Ureter (tissue), 1 donor: ENCODE measurements around the gene C10orf90. TPM values are rescaled to one million over a fixed set of nuclear protein-coding genes. Genes with fewer than 3 reads are reported as not detected.
"Not testable (repeated sequence)": the region's sequence is repeated elsewhere in the genome, so short reads cannot be mapped to it uniquely, and the experiment has no call there.

Experiments
- DNase-seq: peaks from one replicate; pipeline ENCODE4 v3.0.0-alpha.2; 2020; ENCODE audit warnings: low spot score
- total RNA-seq: library from RNA; stranded (reverse); gene quantifications from one replicate; pipeline ENCODE4 v1.2.4, GENCODE V29; 2023
- donor health status: DM: yes; HTN: yes; CAD: no.

C10orf90 gene
- total RNA-seq, 1 donor from 2014 or later, result not detected

DNA sequence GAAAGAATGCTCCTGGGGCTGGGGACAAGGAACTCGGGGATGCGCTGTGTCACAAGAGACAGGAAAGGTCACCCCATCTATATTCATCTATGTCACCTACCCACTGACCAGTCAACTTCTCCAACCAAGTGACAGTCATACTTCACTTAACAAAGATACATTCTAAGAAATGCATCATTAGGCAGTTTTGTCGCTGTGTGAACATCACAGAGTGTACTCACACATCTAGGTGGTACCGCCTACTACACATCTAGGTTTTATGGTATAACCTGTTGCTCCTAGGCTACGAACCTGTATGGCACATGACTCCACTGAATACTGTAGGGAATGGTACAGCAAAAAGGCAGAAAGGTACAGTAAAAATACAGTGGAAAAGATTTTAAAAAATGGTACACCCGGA is 278.4 kb downstream of the C10orf90 start:
- DNase-seq, result no peak

GRCh38 chr10:126391192-126391885 is 279.2 kb downstream of the C10orf90 start:
- DNase-seq, result no peak

- DNase-seq, result no peak
These were observed 280.2 kb downstream of the C10orf90 start for GRCh38 chr10:126390324-126390723.

DNA sequence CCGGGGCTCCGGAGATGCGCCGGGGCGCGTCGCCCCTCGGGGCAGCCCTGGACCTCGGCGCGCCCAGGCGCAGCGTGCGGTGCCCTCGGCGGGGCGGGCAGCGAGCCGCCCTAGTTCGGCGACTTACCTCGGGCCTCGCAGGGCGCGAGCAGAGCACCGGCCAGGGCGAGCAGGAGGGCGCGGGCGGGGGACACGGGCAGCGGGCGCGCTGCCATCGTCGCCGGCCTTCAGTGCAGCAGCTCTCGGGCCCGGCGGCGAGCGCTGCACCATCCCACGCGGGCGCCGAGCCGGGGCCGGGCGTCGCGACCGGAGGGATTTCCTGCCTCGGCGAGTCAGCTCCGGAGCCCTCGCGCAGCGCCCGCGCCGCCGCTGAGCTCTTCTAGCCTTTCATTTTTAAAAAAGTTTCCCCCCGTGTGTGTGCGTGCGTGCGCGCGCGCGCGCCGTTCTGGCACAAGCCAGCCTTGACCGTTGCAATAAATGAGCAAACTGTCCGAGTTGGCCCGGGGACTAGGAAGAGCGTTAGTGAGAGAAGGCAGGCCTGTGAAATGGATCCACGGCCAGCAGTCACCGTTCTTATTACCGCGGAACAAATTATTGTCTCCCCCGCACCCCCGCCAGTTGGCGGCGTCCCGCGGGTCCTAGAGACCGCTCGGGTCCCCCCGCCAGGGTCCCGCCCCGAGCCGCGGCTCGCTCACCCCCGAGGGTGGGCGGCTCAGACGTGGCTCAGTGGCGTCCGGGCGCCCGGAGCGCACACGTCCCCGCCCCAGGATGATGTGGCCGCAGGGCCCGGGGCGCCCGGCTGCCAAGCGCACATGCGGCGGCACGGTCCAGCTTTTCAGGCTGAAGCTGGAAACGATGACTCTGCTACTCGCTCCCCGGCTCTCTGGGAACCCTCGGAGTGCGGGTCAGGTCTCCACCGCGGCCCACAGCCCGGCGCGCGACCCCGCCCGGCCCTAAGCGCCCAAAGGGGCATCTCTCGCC is 282.3 kb downstream of the C10orf90 start, which contains the start of gene ADAM12:
Gene ADAM12 (minus strand): TSS at position 547 of the 981 bp plus-strand sequence. CDS start 332 bp downstream, at position 215.
- peak; percentile 56 for DNase-seq

- DNase-seq, result peak; percentile 80
These were observed 283.2 kb downstream of the C10orf90 start for GRCh38 chr10:126387041-126387921.

GRCh38 chr10:126384269-126384873 is 286.1 kb downstream of the C10orf90 start:
- DNase-seq, result no peak

GRCh38 chr10:126380352-126381076 is 290.0 kb downstream of the C10orf90 start:
- DNase-seq, result no peak

DNA sequence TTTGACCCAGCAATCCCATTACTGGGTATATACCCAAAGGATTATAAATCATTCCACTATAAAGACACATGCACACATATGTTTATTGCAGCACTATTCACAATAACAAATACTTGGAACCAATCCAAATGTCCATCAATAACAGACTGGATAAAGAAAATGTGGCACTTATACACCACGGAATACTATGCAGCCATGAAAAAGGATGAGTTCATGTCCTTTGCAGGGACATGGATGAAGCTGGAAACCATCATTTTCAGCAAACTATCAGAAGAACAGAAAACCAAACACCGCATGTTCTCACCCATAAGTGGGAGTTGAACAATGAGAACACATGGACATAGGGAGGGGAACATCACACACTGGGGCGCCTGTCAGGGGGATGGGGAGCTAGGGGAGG is 291.3 kb downstream of the C10orf90 start:
- not testable (repeated sequence) for DNase-seq

DNA sequence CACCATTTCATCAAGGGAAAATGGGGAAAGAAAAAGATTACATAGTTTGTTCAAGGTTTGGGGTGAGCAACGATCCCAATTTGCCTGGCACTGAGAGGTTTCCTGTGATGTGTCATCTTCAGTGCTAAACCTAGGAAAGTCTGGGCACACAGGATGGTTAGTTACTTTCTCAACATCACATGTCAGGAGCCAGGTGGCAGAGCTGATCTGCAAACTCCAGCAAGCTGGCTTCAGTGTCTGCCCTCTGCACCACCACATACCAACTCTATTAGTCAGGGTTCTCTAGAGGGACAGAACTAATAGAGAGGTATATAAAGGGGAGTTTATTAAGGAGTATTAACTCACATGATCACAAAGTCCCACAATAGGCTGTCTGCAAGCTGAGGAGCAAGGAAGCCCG is 293.5 kb downstream of the C10orf90 start:
- DNase-seq, result no peak

- DNase-seq, result no peak
These were observed 294.5 kb downstream of the C10orf90 start for GRCh38 chr10:126375926-126376554.

GRCh38 chr10:126375299-126375698 is 295.2 kb downstream of the C10orf90 start:
- DNase-seq, result no peak

Other genes starting within 250 kb of the C10orf90 start
- 97.7 TPM for gene DOCK1, start 234.7 kb upstream of the C10orf90 start, total RNA-seq